HCT116 (cell line): ENCODE results near the gene SLC6A7. TPM values are rescaled to one million over a fixed set of nuclear protein-coding genes. Genes with fewer than 3 reads are reported as not detected.

Experiments
- ATAC-seq: fragments of 200-7000 bp; cut with Tn5 transposase; 2 replicates; pipeline ENCODE4 v1.9.1; 2020; ENCODE audit warnings: mild to moderate bottlenecking, moderate library complexity
- BruUV-seq: library from RNA; stranded (reverse); fragments of 400-500 nt; replicated peaks from 2 replicates; lab custom pipeline; 2021; lab: Mats Ljungman, UMichigan
- CTCF ChIA-PET: fragments of 300-600 bp; sonication (Branson Sonifier 250); formaldehyde crosslinking; loops from one replicate; lab custom pipeline; 2021; ENCODE audit warnings: antibody characterized with exemption; lab: Charles Lee
- POLR2A ChIA-PET: fragments of 300-600, 350-600 bp; sonication (Branson Sonifier 250); formaldehyde crosslinking; loops from one replicate; lab custom pipeline; 2021; ENCODE audit warnings: antibody characterized with exemption; lab: Charles Lee
- RAD21 ChIA-PET, 2 experiments: fragments of 300-600 bp; sonication (Branson Sonifier 250); formaldehyde crosslinking; loops; one replicate each; lab custom pipeline; 2023; ENCODE audit warnings: low total read pairs in 2 of 2; ENCODE audit not compliant: uncharacterized antibody in 2 of 2, unreplicated experiment in 2 of 2, low non-redundant PET in 1 of 2; lab: Charles Lee
- DNase-seq: peaks from one replicate; pipeline ENCODE4 v3.0.0-alpha.2; 2010; ENCODE audit warnings: low read depth, low spot score
- H2AFZ ChIP-seq: fragments of 200-600 bp; shearing (Covaris generic), sonication (generic); 2 replicates; pipeline ENCODE4 v1.6.1; 2017; ENCODE audit warnings: low read depth, mixed run types, mixed read lengths, antibody characterized with exemption, low read length; ENCODE audit not compliant: poor library complexity, severe bottlenecking
- H3K27ac ChIP-seq: 2 replicates; pipeline ENCODE4 v1.5.1; 2012; ENCODE audit warnings: low read depth, low read length
- H3K27me3 ChIP-seq: fragments of 200-600 bp; sonication (generic); 2 replicates; pipeline ENCODE4 v1.6.1; 2016; ENCODE audit warnings: mixed run types, low read length, mixed read lengths; ENCODE audit not compliant: insufficient read depth
- H3K36me3 ChIP-seq, 2 experiments: fragments of 200-500 bp in 1 of 2; fragments of 200-600 bp in 1 of 2; sonication (Bioruptor generic) in 1 of 2; sonication (generic) in 1 of 2; 2 replicates each; pipeline versions ENCODE4 v1.5.1 to v1.6.1; 2014 to 2016; ENCODE audit warnings: low read length in 2 of 2, inconsistent platforms in 1 of 2, mixed read lengths in 1 of 2, mixed run types in 1 of 2; ENCODE audit not compliant: insufficient read depth in 2 of 2, control insufficient read depth in 1 of 2
- H3K4me1 ChIP-seq, 2 experiments: fragments of 200-600 bp in 1 of 2; sonication (generic) in 1 of 2; 2 replicates each; pipeline versions ENCODE4 v1.5.1 to v1.6.1; 2012 to 2017; ENCODE audit warnings: low read length in 2 of 2, inconsistent platforms in 1 of 2, mild to moderate bottlenecking in 1 of 2, mixed read lengths in 1 of 2, mixed run types in 1 of 2, moderate library complexity in 1 of 2; ENCODE audit not compliant: insufficient read depth in 2 of 2, control insufficient read depth in 1 of 2
- H3K4me2 ChIP-seq: fragments of 200-600 bp; sonication (generic); 2 replicates; pipeline ENCODE4 v1.6.1; 2017; ENCODE audit warnings: mixed run types, low read length, mixed read lengths
- H3K4me3 ChIP-seq, 2 experiments: fragments of 200-600 bp in 1 of 2; sonication (generic) in 1 of 2; replicated peaks in 1 of 2; 2 replicates each; pipeline ENCODE4 v1.5.1; 2011 to 2016; ENCODE audit warnings: low read length in 2 of 2, control low read depth in 1 of 2, low read depth in 1 of 2, mild to moderate bottlenecking in 1 of 2, mixed read lengths in 1 of 2, mixed run types in 1 of 2
- H3K79me2 ChIP-seq: fragments of 200-600 bp; sonication (generic); 2 replicates; pipeline ENCODE4 v1.6.1; 2017; ENCODE audit warnings: mild to moderate bottlenecking, mixed run types, low read length, moderate library complexity, mixed read lengths; ENCODE audit not compliant: insufficient read depth
- H3K9ac ChIP-seq: fragments of 200-600 bp; sonication (generic); 2 replicates; pipeline ENCODE4 v1.6.1; 2016; ENCODE audit warnings: low read length, mixed read lengths
- H3K9me2 ChIP-seq: fragments of 200-600 bp; sonication (generic), shearing (Covaris generic); 2 replicates; pipeline ENCODE4 v1.6.1; 2017; ENCODE audit warnings: mixed run types, mild to moderate bottlenecking, moderate library complexity; ENCODE audit not compliant: insufficient read depth
- H3K9me3 ChIP-seq, 2 experiments: fragments of 200-500 bp in 1 of 2; fragments of 200-600 bp in 1 of 2; sonication (Bioruptor generic) in 1 of 2; sonication (generic) in 1 of 2; 2 replicates each; pipeline ENCODE4 v1.6.1; 2014 to 2017; ENCODE audit warnings: low read length in 2 of 2, mixed read lengths in 2 of 2, inconsistent platforms in 1 of 2, low read depth in 1 of 2, mild to moderate bottlenecking in 1 of 2, mixed run types in 1 of 2, moderate library complexity in 1 of 2; ENCODE audit not compliant: control insufficient read depth in 1 of 2, insufficient read depth in 1 of 2
- H4K20me1 ChIP-seq: fragments of 200-600 bp; sonication (generic), shearing (Covaris generic); 2 replicates; pipeline ENCODE4 v1.6.1; 2017; ENCODE audit warnings: mixed run types, mild to moderate bottlenecking, moderate library complexity; ENCODE audit not compliant: insufficient read depth
- ATF3 ChIP-seq: IDR thresholded peaks from 2 replicates; pipeline ENCODE4 v1.6.1; 2012
- CBX3 ChIP-seq: IDR thresholded peaks from 2 replicates; pipeline ENCODE4 v1.6.1; 2012; ENCODE audit warnings: low read depth
- CEBPB ChIP-seq: IDR thresholded peaks from 2 replicates; pipeline ENCODE4 v1.6.1; 2012; ENCODE audit warnings: low read depth
- EGR1 ChIP-seq: IDR thresholded peaks from 2 replicates; pipeline ENCODE4 v1.6.1; 2012; ENCODE audit warnings: low read depth
- FOSL1 ChIP-seq: IDR thresholded peaks from 2 replicates; pipeline ENCODE4 v1.6.1; 2012; ENCODE audit warnings: low read depth
- MAX ChIP-seq: IDR thresholded peaks from 2 replicates; pipeline ENCODE4 v1.6.1; 2012
- RAD21 ChIP-seq: IDR thresholded peaks from 2 replicates; pipeline ENCODE4 v1.6.1; 2012; ENCODE audit warnings: low read depth, mild to moderate bottlenecking
- REST ChIP-seq: IDR thresholded peaks from 2 replicates; pipeline ENCODE4 v1.6.1; 2012; ENCODE audit warnings: low read depth
- SIN3A ChIP-seq: IDR thresholded peaks from 2 replicates; pipeline ENCODE4 v1.6.1; 2012; ENCODE audit warnings: low read depth
- SRF ChIP-seq: IDR thresholded peaks from 2 replicates; pipeline ENCODE4 v1.6.1; 2012; ENCODE audit warnings: low read depth
- ZBTB33 ChIP-seq: IDR thresholded peaks from 2 replicates; pipeline ENCODE4 v1.6.1; 2011; ENCODE audit warnings: mild to moderate bottlenecking, low read length, moderate library complexity; ENCODE audit not compliant: insufficient replicate concordance; ENCODE audit errors: extremely low read depth
- intact Hi-C: fragments of 100-400 bp; cut with micrococcal nuclease; formaldehyde crosslinking; loops from 2 replicates; pipeline ENCODE4 v1.10.0; 2022
- total RNA-seq: library from RNA; stranded (reverse); gene quantifications from one replicate; pipeline ENCODE4 v1.2.1, GENCODE V29; 2021; ENCODE audit not compliant: unreplicated experiment

The SLC6A7 gene
- total RNA-seq, 1 experiment from 2014 or later = not detected

GRCh38 chr5:150147670-150148069 lies 42.2 kb upstream of the SLC6A7 start:
- no peaks in the 10 kb centered on the region for H3K9me3 ChIP-seq
- CTCF ChIA-PET = no interaction called here
- no peak overlapping the region for H2AFZ ChIP-seq
- H3K36me3 ChIP-seq = no peaks in the 10 kb centered on the region
- peaks cover 0 to 11% of the 10 kb centered on the region in 2 experiments; a peak in 2 of 4 replicates for H3K4me1 ChIP-seq
- H3K27ac ChIP-seq = no peak overlapping the region
- no peaks in the 10 kb centered on the region for H3K9me2 ChIP-seq
- H3K4me2 ChIP-seq = no peak overlapping the region
- H3K27me3 ChIP-seq = no peaks in the 10 kb centered on the region
- no peak overlapping the region for H3K9ac ChIP-seq
- BruUV-seq = no TSS peak
- no peaks in the 10 kb centered on the region for H4K20me1 ChIP-seq
- ATAC-seq = no peak
- intact Hi-C loops = no loop called here
- no peaks in the 10 kb centered on the region for H3K79me2 ChIP-seq
- no peak for TF ChIP-seq RAD21
- TF ChIP-seq MAX = no peak
- TF ChIP-seq CBX3 = no peak
- no peak for TF ChIP-seq CEBPB
- TF ChIP-seq ATF3 = no peak
- TF ChIP-seq SRF = no peak
- TF ChIP-seq REST = no peak
- TF ChIP-seq EGR1 = no peak
- TF ChIP-seq FOSL1 = no peak
- no peak for TF ChIP-seq ZBTB33
- TF ChIP-seq SIN3A = no peak
- TF ChIP-seq, all 23 proteins: peak for 0
- DNase-seq = no peak
- H3K4me3 ChIP-seq = no peak overlapping the region
- POLR2A ChIA-PET = no interaction called here
- RAD21 ChIA-PET = no interaction called here
